GM12891 (cell line): ENCODE data around the gene TAF9.
A peak's percentile ranks its signal among the peaks of the same experiment; 100 is the strongest.

Experiments
- POLR2A ChIP-seq: IDR thresholded peaks from 2 replicates; pipeline ENCODE4 v1.6.1; 2011; ENCODE audit warnings: low read depth, low read length, control low read depth
- POLR2AphosphoS5 ChIP-seq: IDR thresholded peaks from 2 replicates; pipeline ENCODE4 v1.6.1; 2011; ENCODE audit warnings: low read depth, low read length, control low read depth
- TAF1 ChIP-seq: IDR thresholded peaks from 2 replicates; pipeline ENCODE4 v1.6.1; 2011; ENCODE audit warnings: low read depth, low read length, control low read depth

DNA sequence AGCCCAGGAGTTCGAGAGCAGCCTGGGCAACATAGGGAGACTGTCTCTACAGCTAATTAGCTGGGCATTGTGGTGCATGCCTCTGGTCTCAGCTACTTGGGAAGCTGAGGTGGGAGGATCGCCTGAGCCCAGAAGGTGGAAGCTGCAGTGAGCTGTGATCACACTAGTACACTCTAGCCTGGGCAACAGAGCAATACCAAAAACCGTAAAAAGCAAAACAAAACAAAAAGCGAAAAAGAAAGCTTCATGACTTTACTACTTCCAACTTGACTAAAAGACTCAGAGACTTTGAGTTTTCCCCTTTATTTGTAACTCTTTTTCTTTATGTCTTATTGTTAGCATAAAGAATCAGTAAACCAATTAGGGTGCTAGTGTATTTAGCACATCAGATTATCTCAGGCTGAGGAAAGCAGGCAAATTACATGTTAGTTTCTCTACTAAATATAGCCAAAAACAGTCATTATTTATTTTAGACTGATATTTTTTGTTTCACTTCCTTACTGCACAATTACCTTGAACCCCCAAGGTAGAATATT is 5.7 kb upstream of the TAF9 start:
- TF ChIP-seq POLR2AphosphoS5 (no peak), POLR2A (peak; percentile 37; the same call in 1 of the 2 replicates), TAF1 (no peak)
